MM.1S (cell line): ENCODE data around the gene SNF8.

Source experiments
- EZH2phosphoT487 ChIP-seq: fragments of 300-600 bp; sonication (generic); IDR thresholded peaks from 2 replicates; pipeline ENCODE4 v1.6.1; 2018; ENCODE audit warnings: antibody characterized with exemption, low read length
- TF ChIP-seq, protein P1 (sequence below): fragments of 300-600 bp; sonication (generic); IDR thresholded peaks from 2 replicates; pipeline ENCODE4 v1.5.1; 2016; ENCODE audit warnings: antibody characterized with exemption, low read length, mixed read lengths

DNA sequence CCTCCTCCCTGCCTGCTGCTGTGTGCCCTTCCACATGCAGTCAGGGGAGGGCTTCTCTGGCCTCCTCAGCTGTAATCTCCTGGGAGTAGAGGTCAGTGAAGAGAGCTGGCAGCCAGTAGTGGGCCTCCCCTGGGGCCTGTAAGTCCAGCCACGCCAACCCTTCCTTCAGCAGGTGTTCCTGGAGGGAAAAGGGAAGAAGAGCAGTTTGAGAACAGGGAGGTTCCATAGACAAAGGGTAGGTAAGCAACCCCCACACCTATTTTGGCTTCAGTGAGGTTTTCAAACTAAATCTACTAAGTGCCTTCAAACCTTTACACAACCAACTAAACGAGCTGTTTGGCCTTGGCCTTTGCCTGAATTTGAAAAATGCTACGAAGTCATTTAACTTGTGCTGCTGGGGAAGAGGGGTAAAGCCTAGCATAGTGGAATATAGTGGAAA is 14.2 kb downstream of the SNF8 start:
- TF ChIP-seq, protein P1, sequence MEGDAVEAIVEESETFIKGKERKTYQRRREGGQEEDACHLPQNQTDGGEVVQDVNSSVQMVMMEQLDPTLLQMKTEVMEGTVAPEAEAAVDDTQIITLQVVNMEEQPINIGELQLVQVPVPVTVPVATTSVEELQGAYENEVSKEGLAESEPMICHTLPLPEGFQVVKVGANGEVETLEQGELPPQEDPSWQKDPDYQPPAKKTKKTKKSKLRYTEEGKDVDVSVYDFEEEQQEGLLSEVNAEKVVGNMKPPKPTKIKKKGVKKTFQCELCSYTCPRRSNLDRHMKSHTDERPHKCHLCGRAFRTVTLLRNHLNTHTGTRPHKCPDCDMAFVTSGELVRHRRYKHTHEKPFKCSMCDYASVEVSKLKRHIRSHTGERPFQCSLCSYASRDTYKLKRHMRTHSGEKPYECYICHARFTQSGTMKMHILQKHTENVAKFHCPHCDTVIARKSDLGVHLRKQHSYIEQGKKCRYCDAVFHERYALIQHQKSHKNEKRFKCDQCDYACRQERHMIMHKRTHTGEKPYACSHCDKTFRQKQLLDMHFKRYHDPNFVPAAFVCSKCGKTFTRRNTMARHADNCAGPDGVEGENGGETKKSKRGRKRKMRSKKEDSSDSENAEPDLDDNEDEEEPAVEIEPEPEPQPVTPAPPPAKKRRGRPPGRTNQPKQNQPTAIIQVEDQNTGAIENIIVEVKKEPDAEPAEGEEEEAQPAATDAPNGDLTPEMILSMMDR, result no peak
- TF ChIP-seq EZH2phosphoT487, result no peak
